ENCODE results near the gene NGB.

NGB gene

DNA sequence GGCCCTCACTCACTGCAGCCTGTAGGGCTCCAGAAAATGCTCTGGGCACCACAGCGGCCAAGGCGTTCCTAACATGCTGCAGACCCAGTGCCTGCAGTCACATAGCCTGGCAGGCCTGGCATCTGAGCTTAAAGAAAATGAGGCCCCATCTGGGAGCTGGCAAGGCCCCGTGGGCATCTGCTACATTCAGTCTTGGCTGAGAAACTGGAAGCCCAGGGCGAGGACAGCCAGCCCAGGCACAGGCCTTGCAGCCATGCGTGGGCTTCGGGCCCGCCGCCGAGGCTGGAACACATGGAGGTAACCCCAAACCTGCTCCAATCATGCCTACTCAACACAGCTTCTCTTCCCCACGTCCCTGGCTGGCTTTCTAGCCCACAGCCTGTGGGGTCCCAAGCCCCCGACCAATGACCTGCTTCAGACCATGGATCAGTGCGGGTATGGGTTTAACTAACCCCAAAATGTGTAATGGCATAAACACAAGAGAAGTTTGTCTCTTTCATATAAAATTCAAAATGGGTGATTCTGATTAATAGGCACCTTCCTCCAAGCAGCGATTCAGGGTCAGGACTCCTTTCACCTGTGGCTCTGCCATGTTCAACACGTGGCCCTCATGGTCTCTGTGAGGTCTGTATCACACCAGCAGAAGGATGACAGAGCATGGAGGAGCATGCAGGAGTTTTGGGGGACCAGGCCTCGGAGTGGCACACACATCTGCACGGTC is 6.4 kb downstream of the NGB start:
- no peak for DNase-seq (ENCODE audit: low spot score)

DNA sequence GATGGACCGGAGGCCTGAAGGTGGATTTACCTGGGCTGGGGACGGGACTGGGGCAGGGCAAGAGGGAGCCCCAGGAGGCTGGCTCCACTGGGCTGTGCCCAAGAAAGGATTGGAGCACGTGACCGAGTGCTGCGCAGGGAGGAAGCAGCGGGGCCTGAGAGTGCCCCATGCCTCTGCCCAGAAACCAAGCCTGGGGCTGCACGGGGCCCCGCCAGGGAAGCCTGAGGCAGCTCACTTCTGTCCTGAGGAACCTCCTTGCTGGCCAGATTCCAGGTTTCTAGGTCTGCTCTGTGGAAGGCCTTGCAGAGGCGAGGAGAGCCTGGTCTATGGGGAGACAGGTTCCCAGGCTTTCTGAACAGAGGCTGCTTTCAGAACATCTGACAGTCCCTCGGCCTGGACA is 10.4 kb downstream of the NGB start:
- no peak for DNase-seq (ENCODE audit: low spot score)

DNA sequence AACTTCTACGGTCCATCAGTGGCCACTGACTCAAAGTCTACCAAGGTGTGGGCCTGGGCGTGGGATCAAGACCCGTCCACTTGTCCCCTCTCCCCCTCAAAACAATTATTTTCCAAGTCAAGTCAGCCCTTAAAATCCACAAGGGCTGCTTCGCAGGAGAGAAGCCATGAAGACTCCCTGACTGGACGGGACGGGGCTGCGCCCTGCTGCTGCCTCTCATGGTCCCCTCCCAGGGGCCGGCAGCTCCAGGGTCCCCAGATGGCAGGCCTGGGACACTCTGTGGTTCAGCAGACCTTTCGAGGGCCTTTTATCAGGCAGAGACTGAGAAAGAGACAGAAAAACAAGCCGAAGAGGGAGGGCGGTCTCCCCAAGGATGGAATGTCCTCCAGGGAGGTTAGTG is 10.8 kb downstream of the NGB start:
- no peak for DNase-seq (ENCODE audit: low spot score)

DNA sequence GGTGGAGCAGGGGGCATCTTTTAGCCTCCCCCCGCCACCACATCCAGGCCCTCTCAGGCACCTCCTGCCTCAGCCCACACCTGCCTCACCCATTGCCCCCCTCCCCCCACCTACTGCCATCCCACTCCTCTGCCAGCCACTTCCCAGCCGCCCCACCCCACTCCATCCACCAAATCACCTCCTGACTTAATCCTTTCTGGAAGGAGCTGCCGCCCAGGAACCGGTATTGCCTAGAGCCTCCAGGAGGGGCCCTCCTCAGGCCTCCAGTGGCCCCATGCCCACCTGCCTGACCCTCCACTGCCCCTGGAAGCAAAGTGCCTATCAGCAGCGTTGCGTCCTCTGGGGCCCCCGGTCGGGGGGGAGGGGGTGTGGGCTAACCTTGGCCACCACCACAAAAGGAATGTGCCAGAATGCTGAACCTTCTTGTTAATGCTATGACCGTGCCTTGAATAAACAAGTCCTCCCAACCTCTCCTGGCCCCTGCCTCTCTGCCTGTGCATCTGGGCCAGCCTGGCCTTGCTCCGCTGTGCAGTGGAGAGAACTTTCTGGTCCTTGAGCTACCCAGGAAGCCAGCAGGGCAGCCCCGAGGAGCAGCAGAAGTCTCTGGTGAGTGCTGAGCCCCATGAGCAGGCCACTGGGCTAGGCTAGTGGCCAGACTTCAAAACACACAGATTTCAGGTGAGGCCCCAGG is 11.8 kb downstream of the NGB start:
- no peak for DNase-seq (ENCODE audit: low spot score)

DNA sequence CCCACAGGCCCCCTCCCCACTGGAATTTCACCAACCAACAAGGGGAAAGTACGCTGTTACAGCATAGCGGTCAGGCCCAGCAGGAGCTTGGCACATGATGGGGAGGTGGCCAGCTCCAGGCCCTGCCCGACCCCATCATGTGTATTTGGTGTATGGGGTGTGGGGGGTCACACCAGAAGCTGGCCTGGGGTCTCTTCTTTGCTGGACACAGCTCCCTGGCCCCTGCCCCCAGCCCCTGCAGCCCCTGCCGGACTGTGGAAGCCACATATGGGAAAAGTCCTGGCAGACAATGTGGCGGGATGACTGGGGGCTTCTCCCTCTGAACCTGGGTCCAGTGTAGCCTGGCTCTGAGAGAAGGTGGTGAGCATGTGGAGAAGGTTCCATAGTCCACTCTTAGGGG is 12.4 kb downstream of the NGB start:
- DNase-seq (ENCODE audit: low spot score), result no peak

DNA sequence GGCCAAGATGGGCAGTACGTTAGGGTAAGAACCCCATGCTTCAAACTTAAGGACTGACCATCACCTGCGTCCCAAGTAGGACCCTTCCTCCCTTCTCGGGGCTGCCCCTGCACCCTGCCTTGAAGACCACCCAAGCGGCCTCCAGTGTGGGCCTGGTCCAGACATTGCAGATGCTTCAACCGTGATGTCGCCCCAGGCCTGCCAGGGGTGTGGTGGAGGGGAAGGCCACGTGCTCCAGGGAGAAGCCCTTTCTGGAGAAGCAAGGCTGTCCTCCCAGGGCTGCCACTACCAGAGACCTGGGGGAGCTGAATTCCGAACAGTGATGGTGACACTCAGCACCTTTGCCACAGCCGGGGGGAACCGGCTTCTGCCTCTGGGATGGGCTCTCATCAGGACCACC is 13.3 kb downstream of the NGB start:
- no peak for DNase-seq (ENCODE audit: low spot score)

DNA sequence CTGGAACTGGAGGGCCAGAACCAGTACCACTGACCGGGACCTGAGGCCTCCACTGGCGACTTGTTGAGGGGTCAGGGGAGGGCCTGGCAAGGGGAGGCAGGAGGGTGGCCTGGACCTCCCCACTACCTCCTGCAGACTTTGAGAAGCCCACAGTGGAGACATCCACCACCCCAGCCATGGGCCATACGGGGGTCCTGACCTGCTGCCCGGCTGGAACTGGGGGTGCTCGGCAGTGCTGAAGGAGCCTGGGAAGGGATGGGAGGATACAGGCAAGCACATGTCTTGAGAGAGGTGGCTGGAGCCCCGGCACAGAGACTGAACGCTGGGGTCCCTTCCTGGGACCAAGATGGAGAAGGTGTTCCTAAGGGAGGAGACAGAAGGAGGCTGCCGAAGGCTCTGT is 14.3 kb downstream of the NGB start:
- DNase-seq (ENCODE audit: low spot score), result no peak

DNA sequence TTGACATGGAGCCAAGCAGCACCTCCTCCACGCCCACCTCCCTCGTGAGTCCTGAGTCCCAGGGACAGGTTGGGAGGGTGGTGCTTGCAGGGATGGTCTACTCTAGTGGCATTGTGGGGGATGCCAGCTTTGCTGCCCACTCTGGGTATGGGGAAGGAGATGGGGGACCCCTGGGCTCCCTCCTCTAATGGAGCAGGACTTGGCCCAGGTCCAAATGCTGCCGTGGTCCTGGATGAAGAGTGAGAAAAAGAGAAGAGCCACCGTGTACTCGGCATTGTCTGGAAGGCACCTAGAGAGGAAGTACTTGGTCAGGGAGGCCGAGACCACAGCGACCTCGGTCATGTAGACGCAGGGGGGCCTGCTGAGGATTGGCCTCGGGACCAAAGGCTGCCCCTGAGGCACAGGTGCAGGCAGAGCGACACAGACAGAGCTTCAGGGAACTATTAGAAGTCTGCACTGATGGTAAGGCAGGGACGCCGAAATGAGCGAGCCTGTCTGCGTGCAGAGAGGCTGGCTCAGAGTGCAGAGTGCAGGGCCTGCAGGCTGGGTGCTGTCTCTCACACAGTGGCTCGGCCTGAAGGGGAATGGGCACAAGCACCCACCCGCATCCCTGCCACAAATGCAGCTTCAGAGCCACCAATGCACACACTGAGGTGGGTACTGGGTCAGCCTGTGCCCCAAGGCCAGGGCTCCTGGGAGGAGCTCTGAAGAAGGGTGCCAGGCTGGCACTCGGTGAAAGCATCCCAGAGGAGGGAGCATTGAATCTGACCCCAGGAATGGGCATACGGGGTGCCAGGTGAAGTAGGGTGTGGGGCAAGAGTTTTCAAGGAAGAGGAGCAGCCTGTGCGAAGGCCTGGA is 17.4 kb downstream of the NGB start:
- no peak for DNase-seq (ENCODE audit: low spot score)

DNA sequence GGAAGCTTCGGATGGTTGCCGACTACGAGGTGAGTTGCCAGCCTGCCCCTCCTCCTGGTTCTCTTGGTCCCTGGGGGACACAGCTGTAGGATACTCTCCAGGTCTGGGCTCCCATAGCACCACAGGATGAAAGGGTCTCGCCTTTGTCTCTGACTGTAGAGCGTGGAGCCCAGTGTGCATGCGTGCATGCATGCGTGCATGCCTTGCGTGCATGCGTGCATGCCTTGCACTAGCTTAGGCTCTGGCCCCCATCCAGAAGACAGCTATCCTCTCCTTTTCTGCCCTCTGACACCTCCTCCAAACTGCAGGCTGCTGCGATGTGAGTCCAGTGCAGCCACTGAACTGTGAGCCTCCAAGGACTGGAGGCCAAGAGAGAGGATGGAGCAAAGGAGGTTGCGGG is 19.1 kb downstream of the NGB start:
- DNase-seq (ENCODE audit: low spot score), result no peak

DNA sequence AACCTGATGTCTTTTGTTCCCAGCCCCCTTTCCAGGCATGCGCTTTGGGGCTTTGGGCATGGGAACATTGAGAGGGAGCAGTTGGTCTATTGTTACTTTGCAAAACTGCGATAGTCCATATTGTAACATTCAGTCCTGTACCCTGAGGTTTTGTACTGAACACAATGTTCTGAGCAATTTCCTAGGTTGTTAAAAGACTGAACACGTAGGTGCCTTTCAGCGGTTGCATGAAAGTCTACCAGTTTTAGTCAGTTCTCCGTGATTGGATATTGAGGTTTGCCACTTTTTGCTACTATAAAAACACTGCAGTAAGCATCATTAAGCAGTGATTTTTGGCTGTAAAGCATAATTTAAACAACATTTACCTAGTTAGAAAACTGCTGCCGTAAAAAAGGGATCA is 20.1 kb downstream of the NGB start:
- DNase-seq (ENCODE audit: low spot score), result no peak

DNA sequence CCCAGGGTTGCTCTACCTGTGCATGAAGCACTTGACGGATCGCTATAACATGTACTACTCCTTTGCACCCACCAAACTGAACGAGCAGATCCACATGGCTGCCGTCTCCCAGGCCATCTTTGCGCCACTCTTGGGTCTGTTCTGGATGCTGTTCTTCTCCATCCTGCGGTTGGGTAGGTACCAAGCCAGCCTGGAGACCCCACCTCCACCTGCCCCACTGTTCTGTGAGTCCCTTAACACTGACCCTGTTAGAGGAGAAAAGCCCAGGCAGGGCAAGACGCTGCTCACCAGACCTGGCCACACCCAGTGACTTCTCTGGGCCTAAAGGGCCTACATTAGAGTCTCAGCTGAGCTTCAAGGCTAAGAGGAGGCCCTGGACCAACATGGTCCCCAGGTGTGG is 21.7 kb downstream of the NGB start:
- DNase-seq (ENCODE audit: low spot score), result no peak

DNA sequence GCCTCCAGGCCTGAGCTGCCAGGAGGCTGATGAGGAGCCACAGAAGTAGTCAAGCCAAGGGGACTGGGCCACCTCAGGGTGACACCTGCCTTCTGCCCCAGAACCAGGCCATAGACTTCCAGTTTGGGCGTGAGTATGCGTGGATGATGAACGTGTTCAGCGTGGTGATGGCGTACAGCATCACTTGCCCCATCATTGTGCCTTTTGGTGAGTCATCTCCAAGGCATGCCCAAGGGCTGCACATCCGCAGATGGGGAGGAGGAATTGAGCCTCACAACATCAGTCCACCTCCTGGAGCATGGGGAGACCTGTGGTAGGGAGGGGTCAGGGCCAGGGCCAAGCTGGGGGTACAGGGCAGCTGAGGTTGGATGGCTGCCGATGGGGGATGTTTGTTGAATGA is 22.3 kb downstream of the NGB start:
- no peak for DNase-seq (ENCODE audit: low spot score)

DNA sequence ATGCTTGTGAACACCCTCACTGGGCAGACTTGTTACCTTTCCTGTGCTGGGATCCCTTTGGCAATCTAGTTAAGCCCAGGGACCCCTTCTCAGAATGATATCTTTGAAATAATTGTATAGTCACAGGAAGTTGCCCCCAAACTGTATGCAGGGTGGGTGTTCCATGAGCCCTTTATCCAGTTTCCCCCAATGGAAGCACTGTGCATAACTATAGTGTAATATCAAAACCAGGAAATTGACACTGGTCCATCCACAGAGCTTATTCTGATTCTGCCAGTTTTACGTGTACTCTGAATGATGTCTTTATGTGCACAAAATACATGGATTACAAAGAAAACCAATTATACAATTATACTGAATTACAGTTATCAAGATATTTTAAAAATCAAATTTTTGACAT is 24.2 kb downstream of the NGB start:
- DNase-seq (ENCODE audit: low spot score), result no peak

DNA sequence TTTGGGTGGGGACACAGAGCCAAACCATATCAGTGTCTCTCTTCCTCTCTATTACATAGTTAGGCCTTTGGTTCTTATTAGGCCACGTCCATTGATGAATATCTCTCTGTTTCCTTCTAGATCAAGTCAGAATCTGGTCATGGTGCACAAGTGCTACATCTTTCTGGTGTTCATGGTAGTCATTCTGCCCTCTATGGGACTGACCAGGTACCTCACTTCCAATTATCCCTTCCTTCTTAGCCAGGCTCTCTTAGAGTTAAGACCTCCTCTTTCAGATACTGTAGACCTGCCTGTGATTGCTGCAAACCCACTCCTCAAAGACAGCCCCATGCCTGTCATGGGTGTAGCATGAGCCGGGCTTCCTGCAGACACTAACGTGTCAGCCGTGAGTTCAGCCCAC is 25.2 kb downstream of the NGB start:
- no peak for DNase-seq (ENCODE audit: low spot score)

DNA sequence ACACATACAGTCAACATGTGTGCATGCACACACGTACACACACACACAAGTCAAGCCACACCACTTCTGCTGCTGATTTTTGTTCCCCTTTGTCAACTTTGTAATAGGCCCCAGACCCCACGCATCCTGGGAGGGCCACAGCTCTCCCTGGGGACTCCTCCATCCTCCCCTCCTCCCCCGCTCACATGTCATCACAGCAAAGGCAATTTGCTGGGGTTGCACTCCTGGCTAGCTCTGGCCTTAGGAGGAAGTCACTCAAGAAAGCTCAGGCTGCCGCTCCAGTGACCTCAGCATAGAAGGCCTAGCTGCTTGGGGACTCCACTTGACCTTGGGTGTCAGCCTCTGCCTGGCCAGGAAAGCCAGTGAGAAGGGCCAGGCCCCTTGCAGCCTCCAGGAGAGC is 27.2 kb downstream of the NGB start:
- DNase-seq (ENCODE audit: low spot score), result no peak

DNA sequence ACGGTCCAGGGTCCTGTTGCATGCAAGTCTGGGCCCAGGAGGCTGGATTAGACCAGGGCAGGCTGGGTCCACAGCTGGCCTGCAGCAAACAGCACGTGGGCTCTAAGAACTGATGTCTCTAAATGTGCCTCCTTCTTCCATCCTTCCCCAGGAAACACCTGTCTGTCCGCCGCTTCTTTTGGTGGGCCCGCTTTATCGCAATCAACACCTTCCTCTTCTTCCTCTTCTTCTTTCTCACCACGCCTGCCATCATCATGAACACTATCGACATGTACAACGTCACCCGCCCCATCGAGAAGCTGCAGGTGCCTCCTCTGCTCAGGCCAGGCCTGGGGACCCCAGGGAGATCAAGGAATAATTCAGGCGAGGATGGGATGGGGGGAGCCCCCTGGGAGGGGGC is 28.3 kb downstream of the NGB start:
- DNase-seq (ENCODE audit: low spot score), result no peak

DNA sequence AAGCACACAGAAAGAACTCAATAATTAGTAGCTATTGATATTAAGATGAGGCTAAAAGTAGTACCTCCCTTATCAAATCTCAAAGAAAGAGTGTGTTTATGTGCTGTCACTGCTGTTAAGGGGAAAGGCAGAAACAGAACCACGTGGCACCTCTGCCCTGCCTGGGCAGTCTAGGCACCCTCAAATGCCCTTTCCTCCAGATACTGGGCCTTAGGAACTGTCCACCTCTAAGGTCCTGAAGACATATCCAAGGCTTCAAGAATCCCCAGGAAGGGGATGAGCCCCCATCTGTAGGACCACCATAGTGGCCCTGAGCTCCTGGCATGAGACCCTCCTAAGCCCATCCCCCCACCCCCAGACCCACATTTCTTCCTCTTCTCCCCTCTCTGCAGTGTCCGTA is 29.1 kb downstream of the NGB start:
- DNase-seq (ENCODE audit: low spot score), result no peak

DNA sequence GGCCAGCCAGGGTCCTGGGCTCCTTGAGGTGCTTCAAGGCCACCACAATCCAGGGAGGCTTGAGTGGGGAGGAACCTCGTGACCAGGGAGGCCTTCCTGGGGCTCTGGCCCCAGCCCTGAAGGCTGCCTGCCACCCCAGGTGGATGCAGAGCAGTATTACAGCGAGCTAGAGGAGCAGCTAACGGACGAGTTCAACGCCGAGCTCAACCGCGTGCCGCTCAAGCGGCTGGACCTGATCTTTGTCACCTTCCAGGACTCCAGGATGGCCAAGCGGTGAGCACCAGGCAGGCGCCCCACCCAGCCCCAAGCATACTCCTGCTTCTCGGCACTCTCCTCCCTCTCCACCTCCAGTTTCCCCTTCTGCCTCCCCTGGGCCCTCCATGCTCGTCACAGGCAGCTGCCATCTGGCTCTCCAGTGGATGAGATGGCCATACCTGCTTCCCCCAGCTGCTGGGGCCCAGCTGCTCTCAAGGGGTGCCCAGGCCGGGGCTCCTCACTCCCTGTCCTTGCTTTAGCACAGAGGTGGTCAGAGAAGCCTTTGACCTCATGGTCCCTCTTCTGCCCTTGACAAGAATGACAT is 30.6 kb downstream of the NGB start:
- no peak for DNase-seq (ENCODE audit: low spot score)

DNA sequence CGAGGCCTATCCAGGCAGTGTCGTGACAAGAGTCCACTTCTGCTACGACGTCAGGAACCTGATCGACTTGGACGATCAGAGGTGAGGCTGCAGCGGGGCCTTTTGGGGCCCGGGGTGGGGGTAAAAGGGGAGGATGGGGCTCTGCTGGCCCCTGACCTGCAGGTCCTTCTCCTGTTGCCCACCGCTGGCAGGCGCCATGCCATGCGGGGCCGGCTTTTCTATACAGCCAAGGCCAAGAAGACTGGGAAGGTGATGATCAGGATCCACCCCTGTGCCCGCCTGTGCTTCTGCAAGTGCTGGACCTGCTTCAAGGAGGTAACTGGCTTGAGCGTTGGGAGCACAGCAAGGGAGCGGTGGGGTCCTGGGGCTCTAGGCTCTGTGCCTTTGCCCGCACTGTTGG is 31.6 kb downstream of the NGB start:
- DNase-seq (ENCODE audit: low spot score), result no peak

DNA sequence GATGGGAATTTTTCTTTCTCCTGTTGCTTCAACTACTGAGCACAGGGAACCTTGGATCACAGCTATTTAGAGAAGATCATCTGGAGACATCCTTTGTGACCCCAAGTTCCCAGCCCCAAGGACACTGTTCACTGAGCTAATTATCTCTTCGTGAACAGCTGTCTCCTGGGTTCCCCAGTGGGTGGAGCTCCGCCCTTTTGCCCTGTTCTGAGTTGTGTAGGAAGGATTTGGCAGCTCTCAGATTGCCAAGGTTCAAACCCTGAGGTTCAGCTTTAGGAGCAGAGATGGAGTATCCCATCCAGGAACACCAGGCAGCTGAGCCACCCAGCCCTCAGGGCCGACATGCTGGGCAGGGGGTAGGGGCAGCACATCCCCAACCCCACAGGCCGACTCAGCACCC is 32.0 kb downstream of the NGB start:
- DNase-seq (ENCODE audit: low spot score), result no peak

DNA sequence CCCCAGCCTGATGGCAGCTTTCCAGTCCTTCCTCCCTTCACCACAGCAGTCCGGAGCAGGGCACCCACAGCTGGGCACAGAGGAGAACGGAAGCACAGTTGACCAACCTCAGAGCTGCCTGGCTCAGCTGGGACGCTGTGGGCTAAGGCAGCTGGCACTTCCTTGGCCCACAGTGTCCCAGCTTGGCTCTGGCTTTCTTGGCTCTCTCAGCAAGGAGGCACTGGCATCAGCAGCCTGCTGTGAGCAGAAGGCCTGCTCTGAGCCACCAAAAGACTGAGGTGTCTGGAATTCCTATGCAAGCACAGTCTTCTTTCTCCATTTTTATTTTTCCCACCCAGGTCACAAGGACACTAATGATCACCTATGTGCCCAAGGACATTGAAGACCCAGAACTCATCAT is 32.6 kb downstream of the NGB start:
- DNase-seq (ENCODE audit: low spot score), result no peak

DNA sequence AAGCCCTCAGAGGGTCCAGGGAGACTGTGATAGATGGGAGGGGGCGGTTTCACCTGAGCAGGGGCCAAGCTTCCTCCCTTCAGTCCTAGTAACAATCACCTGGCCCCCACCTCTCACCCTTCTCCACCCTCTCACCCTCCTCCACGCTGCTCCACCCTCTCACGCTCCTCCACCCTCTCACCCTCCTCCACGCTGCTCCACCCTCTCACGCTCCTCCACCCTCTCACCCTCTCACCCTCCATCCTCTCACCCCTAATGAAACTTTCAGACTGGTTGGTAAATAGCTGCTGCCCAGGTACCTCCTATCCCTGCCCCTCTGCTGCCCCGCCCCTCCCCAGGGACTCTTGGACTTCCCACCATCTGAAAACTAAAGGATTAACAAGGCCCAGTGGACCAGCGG is 34.2 kb downstream of the NGB start:
- DNase-seq (ENCODE audit: low spot score), result no peak

DNA sequence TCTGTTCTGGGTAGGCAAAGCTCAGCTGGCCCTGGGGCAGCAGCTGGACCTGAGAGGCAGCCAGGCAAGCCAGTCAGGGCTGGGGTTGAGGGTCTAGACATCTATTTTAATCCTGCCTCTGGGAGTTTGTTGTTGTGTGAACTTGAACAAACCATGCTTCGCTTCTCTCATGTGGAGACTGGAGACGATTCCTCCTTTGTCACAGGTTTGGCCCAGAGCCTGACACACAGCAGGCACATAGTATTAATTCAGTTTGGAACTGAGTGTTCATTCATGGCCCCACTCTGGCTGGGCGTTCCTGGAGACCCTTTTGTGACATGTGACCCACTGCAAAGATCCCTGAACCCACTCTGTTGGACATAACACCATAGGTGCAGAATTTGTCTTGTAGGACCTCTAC is 39.3 kb downstream of the NGB start:
- DNase-seq (ENCODE audit: low spot score), result no peak

Measured in CD4-positive, alpha-beta T cell treated with Interleukin-6 at 100 ng/mL for 8 hours (primary cell).